ENCODE measurements around the gene KCNG2. TPM values are rescaled to one million over a fixed set of nuclear protein-coding genes. Genes with fewer than 3 reads are reported as not detected.

KCNG2 gene
- total RNA-seq, 2 experiments from 2014 or later = not detected

DNA sequence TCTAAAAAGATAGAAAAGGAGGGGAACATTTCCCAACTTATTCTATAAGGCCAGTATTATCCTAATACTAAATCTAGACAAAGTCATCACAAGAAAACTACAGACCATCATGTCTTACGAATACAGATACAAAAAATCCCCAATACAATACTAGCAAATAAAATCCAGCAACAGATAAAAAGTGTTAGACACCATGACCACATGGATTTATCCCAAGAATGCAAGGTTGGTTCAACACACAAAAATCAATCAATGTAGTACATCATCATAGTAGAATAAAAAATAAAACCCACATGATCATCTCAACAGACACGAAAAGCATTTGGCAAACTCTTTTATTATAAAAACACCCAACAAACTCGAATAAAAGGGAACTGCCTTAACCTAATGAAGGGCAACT is 135.2 kb downstream of the KCNG2 start:
- intact Hi-C loops (cut with DNase I, micrococcal nuclease) = no loop called here
- Mint-ChIP-seq H3K27ac (no peak overlapping the region), H3K4me3 (no peak overlapping the region), H3K9me3 (peaks cover 27% of the 10 kb centered on the region), H3K36me3 (ENCODE audit: low read depth) (peaks cover 99% of the 10 kb centered on the region), H3K4me1 (ENCODE audit: low read depth) (peaks cover 5% of the 10 kb centered on the region), H3K27me3 (no peaks in the 10 kb centered on the region)
- Histone ChIP-seq H3K27ac (ENCODE audit: low read depth in 1 of 2, low read length in 2 of 2) (no peak overlapping the region), H3K27me3 (ENCODE audit: control insufficient read depth in 1 of 2, insufficient read depth in 2 of 2, low read length in 2 of 2) (no peaks in the 10 kb centered on the region), H3K9me3 (ENCODE audit: control insufficient read depth in 1 of 2, insufficient read depth in 1 of 2, low read length in 2 of 2) (peaks cover 40 to 55% of the 10 kb centered on the region in 2 experiments), H3K4me3 (ENCODE audit: low read length) (no peak overlapping the region), H3K4me1 (ENCODE audit: insufficient read depth, low read length) (peaks cover 1% of the 10 kb centered on the region), H3K36me3 (ENCODE audit: insufficient read depth, low read length) (peaks cover 39% of the 10 kb centered on the region)
- TF ChIP-seq, protein P1, sequence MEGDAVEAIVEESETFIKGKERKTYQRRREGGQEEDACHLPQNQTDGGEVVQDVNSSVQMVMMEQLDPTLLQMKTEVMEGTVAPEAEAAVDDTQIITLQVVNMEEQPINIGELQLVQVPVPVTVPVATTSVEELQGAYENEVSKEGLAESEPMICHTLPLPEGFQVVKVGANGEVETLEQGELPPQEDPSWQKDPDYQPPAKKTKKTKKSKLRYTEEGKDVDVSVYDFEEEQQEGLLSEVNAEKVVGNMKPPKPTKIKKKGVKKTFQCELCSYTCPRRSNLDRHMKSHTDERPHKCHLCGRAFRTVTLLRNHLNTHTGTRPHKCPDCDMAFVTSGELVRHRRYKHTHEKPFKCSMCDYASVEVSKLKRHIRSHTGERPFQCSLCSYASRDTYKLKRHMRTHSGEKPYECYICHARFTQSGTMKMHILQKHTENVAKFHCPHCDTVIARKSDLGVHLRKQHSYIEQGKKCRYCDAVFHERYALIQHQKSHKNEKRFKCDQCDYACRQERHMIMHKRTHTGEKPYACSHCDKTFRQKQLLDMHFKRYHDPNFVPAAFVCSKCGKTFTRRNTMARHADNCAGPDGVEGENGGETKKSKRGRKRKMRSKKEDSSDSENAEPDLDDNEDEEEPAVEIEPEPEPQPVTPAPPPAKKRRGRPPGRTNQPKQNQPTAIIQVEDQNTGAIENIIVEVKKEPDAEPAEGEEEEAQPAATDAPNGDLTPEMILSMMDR (IDR thresholded peaks at IDR 0.05) = no peak
- no peak for DNase-seq
- no peak for ATAC-seq (ENCODE audit: poor library complexity)
- ChIA-PET POLR2A (no interaction called here), CTCF (no interaction called here)

- Histone ChIP-seq H3K4me1 (ENCODE audit: insufficient read depth, low read length) (no peaks in the 10 kb centered on the region), H3K36me3 (ENCODE audit: insufficient read depth, low read length) (peaks cover 36% of the 10 kb centered on the region), H3K4me3 (ENCODE audit: low read length) (no peak overlapping the region), H3K9me3 (ENCODE audit: control insufficient read depth in 1 of 2, insufficient read depth in 1 of 2, low read length in 2 of 2) (peaks cover 40 to 59% of the 10 kb centered on the region in 2 experiments), H3K27ac (ENCODE audit: low read depth in 1 of 2, low read length in 2 of 2) (no peak overlapping the region), H3K27me3 (ENCODE audit: control insufficient read depth in 1 of 2, insufficient read depth in 2 of 2, low read length in 2 of 2) (no peaks in the 10 kb centered on the region)
- H3K36me3 Mint-ChIP-seq (ENCODE audit: low read depth) = peaks cover 99% of the 10 kb centered on the region
- intact Hi-C loops (cut with DNase I, micrococcal nuclease) = no loop called here
- no peaks in the 10 kb centered on the region for H3K27me3 Mint-ChIP-seq
- peaks cover 27% of the 10 kb centered on the region for H3K9me3 Mint-ChIP-seq
- DNase-seq (peak in 1 of 14 experiments; percentile 2), ATAC-seq (ENCODE audit: poor library complexity) (no peak)
- H3K27ac Mint-ChIP-seq = no peak overlapping the region
- ChIA-PET POLR2A (no interaction called here), CTCF (no interaction called here)
- TF ChIP-seq, protein P1 (IDR thresholded peaks at IDR 0.05) = no peak
- H3K4me1 Mint-ChIP-seq (ENCODE audit: low read depth) = peaks cover 5% of the 10 kb centered on the region
- H3K4me3 Mint-ChIP-seq = no peak overlapping the region
Observed at GRCh38 chr18:79933765-79934164, 136.0 kb downstream of the KCNG2 start.

DNA sequence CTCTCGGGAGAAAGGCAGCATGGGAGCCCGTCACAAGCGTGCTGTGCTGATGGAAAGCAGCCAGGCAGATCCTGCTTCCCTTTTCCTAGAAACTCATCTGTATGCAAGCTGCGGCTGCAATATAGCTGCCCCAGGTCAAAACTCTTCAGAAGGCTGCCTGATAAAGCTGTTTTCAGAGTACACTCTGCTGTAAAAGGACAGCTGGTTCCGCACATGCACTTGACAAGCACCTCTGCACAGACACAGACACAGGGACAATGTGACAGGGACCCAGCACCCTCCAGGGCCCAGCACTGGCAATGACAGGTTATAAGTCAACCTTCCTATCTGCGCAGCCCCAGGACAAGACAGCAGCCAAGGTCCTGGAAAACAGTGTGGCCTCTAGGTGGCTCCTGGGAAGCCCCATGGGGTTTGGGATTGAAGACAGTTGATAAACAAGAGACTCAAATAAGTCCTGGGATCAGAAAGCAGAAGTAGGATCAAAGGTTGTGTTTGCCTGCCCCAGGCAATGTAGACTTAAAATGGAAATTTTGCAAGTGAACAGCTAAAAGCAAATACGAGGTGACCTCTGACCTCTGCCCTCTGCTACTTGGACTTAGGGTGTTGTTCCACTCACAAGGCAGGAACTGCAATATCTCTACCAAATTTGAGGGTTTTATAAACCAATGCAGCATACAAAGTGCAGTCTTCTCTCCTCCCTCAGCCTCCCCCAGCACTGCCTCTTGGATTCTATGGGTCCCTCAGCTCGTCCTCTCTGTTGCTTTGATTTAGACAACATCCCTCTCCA is 136.8 kb downstream of the KCNG2 start:
- Histone ChIP-seq H3K9me3 (ENCODE audit: control insufficient read depth in 1 of 2, insufficient read depth in 1 of 2, low read length in 2 of 2) (peaks cover 33 to 53% of the 10 kb centered on the region in 2 experiments), H3K27me3 (ENCODE audit: control insufficient read depth in 1 of 2, insufficient read depth in 2 of 2, low read length in 2 of 2) (no peaks in the 10 kb centered on the region), H3K27ac (ENCODE audit: low read depth in 1 of 2, low read length in 2 of 2) (no peak overlapping the region), H3K4me3 (ENCODE audit: low read length) (no peak overlapping the region), H3K36me3 (ENCODE audit: insufficient read depth, low read length) (peaks cover 29% of the 10 kb centered on the region), H3K4me1 (ENCODE audit: insufficient read depth, low read length) (no peaks in the 10 kb centered on the region)
- ATAC-seq (ENCODE audit: poor library complexity) (no peak), DNase-seq (no peak)
- H3K9me3 Mint-ChIP-seq = peaks cover 24% of the 10 kb centered on the region
- H3K27ac Mint-ChIP-seq = no peak overlapping the region
- POLR2A ChIA-PET = no interaction called here
- intact Hi-C loops (cut with DNase I, micrococcal nuclease) = no loop called here
- no peak overlapping the region for H3K4me3 Mint-ChIP-seq
- CTCF ChIA-PET = no interaction called here
- peaks cover 10% of the 10 kb centered on the region for H3K4me1 Mint-ChIP-seq (ENCODE audit: low read depth)
- TF ChIP-seq, protein P1 (IDR thresholded peaks at IDR 0.05) = no peak
- H3K36me3 Mint-ChIP-seq (ENCODE audit: low read depth) = peaks cover 99% of the 10 kb centered on the region
- H3K27me3 Mint-ChIP-seq = no peaks in the 10 kb centered on the region

Measured in CD4-positive, alpha-beta T cell (primary cell).